Right atrium auricular region (tissue), 2 donors: Measurements from ENCODE around the gene IGF1. TPM values are rescaled to one million over a fixed set of nuclear protein-coding genes. Genes with fewer than 3 reads are reported as not detected.

Experiments
- DNase-seq: peaks from one replicate; pipeline ENCODE4 v3.0.0-alpha.2; 2019; ENCODE audit warnings: low spot score
- H3K27ac ChIP-seq, 2 donors: fragments of 200-600 bp; sonication (generic); 1 replicate in 1 of 2; 2 replicates in 1 of 2; pipeline ENCODE4 v1.5.1; 2016 to 2019
- H3K27me3 ChIP-seq, 2 donors: fragments of 200-600 bp; sonication (generic); one replicate each; pipeline versions ENCODE4 v1.5.1 to v1.6.0; 2017 to 2019
- H3K36me3 ChIP-seq: fragments of 200-600 bp; sonication (generic); one replicate; pipeline ENCODE4 v1.5.1; 2016
- H3K4me1 ChIP-seq, 2 donors: fragments of 200-600 bp; sonication (generic); one replicate each; pipeline versions ENCODE4 v1.5.1 to v1.6.0; 2017 to 2019
- H3K4me3 ChIP-seq, 2 donors: fragments of 200-600 bp; sonication (generic); 1 replicate in 1 of 2; 2 replicates in 1 of 2; pipeline ENCODE4 v1.5.1; 2017 to 2019; ENCODE audit warnings: mild to moderate bottlenecking in 1 of 2, moderate library complexity in 1 of 2
- H3K9me3 ChIP-seq, 2 donors: fragments of 200-600 bp; sonication (generic); one replicate each; pipeline ENCODE4 v1.5.1; 2019
- CTCF ChIP-seq, 2 donors: fragments of 200-600 bp; sonication (generic); IDR thresholded peaks; one replicate each; pipeline ENCODE4 v1.5.1; 2019; ENCODE audit warnings: antibody characterized with exemption in 2 of 2
- total RNA-seq, 2 donors: library from RNA; depleted of rRNA; stranded (reverse); fragments of >200 nt; gene quantifications; one replicate each; pipeline ENCODE4 v1.1.0, GENCODE V29; 2016

IGF1 gene
- total RNA-seq, 2 donors from 2014 or later = 11.4 to 26.1 TPM

- no peaks in the 10 kb centered on the region for H3K4me1 ChIP-seq
- H3K36me3 ChIP-seq = no peaks in the 10 kb centered on the region
- DNase-seq = no peak
- no peaks in the 10 kb centered on the region for H3K27me3 ChIP-seq
- H3K27ac ChIP-seq = no peak overlapping the region
- H3K4me3 ChIP-seq = no peak overlapping the region
- peaks cover 0 to 17% of the 10 kb centered on the region in 2 donors for H3K9me3 ChIP-seq
- no peak for TF ChIP-seq CTCF (IDR thresholded peaks at IDR 0.05)
These were observed 23.9 kb upstream of the IGF1 start for GRCh38 chr12:102504280-102504679.

- no peak for TF ChIP-seq CTCF (IDR thresholded peaks at IDR 0.05)
- Histone ChIP-seq H3K27ac (no peak overlapping the region), H3K4me1 (no peaks in the 10 kb centered on the region), H3K4me3 (no peak overlapping the region), H3K9me3 (peaks cover 0 to 17% of the 10 kb centered on the region in 2 donors), H3K36me3 (no peaks in the 10 kb centered on the region), H3K27me3 (no peaks in the 10 kb centered on the region)
- no peak for DNase-seq
These were observed 23.5 kb upstream of the IGF1 start for GRCh38 chr12:102503831-102504230.

DNA sequence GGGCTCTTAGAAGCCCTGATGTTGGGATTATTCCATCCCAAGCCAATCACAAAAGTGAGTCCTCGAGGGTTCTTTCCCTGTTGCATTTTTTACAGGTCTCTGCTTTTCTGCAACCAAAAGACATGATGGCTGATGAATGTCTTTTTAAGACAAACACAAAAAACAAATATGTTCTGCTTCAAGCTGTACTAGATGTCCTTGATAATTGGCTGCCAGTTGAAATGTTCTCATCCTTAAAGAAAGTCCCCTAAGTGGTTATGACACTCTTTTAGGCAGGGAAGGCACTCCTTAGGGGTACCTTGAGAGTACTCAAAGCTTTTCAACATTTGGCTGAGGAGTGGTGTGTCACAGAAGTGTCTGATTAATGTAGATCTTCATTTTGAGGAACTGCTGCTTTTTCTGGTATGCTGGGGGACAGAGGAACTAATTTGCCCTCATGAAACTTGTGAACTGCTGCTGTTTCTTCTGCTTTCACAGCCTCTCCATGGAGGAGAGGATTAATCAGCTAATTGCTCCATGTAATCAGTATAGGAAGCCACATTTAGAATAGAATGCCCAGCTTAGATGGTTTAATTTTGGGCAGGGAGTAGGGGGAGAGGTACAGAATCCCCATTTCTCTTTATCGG is 22.8 kb upstream of the IGF1 start:
- Histone ChIP-seq H3K4me3 (no peak overlapping the region), H3K4me1 (no peaks in the 10 kb centered on the region), H3K27me3 (no peaks in the 10 kb centered on the region), H3K27ac (no peak overlapping the region), H3K36me3 (no peaks in the 10 kb centered on the region), H3K9me3 (peaks cover 0 to 17% of the 10 kb centered on the region in 2 donors)
- no peak for TF ChIP-seq CTCF (IDR thresholded peaks at IDR 0.05)
- DNase-seq = no peak

DNA sequence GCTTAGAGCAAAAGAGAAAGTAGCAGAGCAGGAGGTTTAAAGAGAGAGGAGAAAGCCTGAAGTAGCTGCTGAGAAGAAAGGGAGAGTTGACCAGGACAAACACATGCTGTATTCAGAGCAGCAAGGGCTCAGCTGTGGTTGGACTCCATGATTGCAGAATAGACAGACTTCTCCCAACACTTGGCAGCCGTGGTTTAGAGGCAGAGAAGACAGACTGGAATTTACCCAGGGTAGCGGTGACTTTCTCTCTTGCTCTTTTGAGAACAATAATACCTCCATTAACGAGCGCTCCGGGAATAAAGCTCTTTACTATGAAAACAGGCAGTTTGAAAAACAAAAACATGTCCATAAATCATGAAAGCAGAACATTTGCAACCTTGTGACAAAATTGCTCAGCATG is 21.4 kb upstream of the IGF1 start:
- Histone ChIP-seq H3K27ac (no peak overlapping the region), H3K4me1 (no peaks in the 10 kb centered on the region), H3K9me3 (peaks cover 0 to 10% of the 10 kb centered on the region in 2 donors), H3K36me3 (no peaks in the 10 kb centered on the region), H3K4me3 (no peak overlapping the region), H3K27me3 (no peaks in the 10 kb centered on the region)
- TF ChIP-seq CTCF (IDR thresholded peaks at IDR 0.05) = no peak
- no peak for DNase-seq

DNA sequence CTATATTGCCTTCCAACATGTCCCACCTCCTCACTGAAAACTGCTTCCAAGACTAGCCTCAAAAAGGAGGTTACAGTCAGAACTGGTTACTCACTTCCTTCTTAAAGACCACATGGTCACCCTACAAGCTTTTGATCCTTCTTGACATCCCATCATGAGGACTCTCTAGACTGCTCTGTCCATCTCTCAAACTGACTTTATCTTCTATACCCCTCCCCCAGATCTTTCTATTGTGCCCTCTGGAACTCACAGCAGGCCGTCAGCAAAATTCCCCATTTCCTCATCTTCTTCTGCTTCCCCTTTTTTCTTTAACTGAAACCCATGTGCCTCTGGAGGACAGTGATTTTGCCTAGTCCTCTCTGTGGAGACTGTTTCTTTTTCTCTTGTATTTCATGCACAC is 18.1 kb upstream of the IGF1 start:
- peaks cover 0 to 6% of the 10 kb centered on the region in 2 donors for H3K9me3 ChIP-seq
- TF ChIP-seq CTCF (IDR thresholded peaks at IDR 0.05) = no peak
- H3K36me3 ChIP-seq = no peaks in the 10 kb centered on the region
- H3K27me3 ChIP-seq = no peaks in the 10 kb centered on the region
- H3K4me1 ChIP-seq = no peaks in the 10 kb centered on the region
- no peak overlapping the region for H3K27ac ChIP-seq
- no peak for DNase-seq
- no peak overlapping the region for H3K4me3 ChIP-seq

- Histone ChIP-seq H3K9me3 (peaks cover 0 to 6% of the 10 kb centered on the region in 2 donors), H3K4me3 (no peak overlapping the region), H3K27ac (no peak overlapping the region), H3K36me3 (no peaks in the 10 kb centered on the region), H3K27me3 (no peaks in the 10 kb centered on the region), H3K4me1 (no peaks in the 10 kb centered on the region)
- DNase-seq = no peak
- TF ChIP-seq CTCF (IDR thresholded peaks at IDR 0.05) = no peak
These were observed 17.4 kb upstream of the IGF1 start for GRCh38 chr12:102497743-102498142.
